Measurements from ENCODE around the gene SC5D. TPM values are rescaled to one million over a fixed set of nuclear protein-coding genes. Genes with fewer than 3 reads are reported as not detected.

SC5D gene
- total and polyA plus RNA-seq, 2 of the 4 experiments (the other 2 are of a cell fraction): 21.3 to 21.7 TPM

GRCh38 chr11:121246021-121246768 lies 46.4 kb upstream of the SC5D start (continued):
- TF ChIP-seq CEBPB (IDR thresholded peaks at IDR 0.05; ENCODE audit: low read depth, low read length): no peak

- H2AFZ ChIP-seq (replicated peaks; ENCODE audit: low read length, poor library complexity): no peak overlapping the region
- no peak overlapping the region for H3K18ac ChIP-seq (ENCODE audit: low read depth, low read length)
- no peak overlapping the region for H3K4me2 ChIP-seq (ENCODE audit: low read depth, low read length)
- H3K27me3 ChIP-seq (ENCODE audit: control insufficient read depth, insufficient read depth, low read length): no peaks in the 10 kb centered on the region; the same call in none of the 2 replicates
- intact Hi-C loops (cut with micrococcal nuclease) (loop anchor here (5.0 kb wide), 1 partner anchor 1261 kb away; no protein-coding TSS in a partner anchor), in situ Hi-C loops (cut with MboI; ENCODE audit: low sequenced_read_pairs) (no loop called here), dilution Hi-C loops (cut with HindIII; ENCODE audit: low sequenced_read_pairs, unreplicated experiment) (no loop called here)
- no peak overlapping the region for H2AK5ac ChIP-seq (ENCODE audit: low read depth, low read length)
- no peak overlapping the region for H4K8ac ChIP-seq (ENCODE audit: low read depth in 2 of 2, low read length in 2 of 2)
- no TSS peak for BruUV-seq (replicated peaks)
- no peak overlapping the region for H3K14ac ChIP-seq (replicated peaks; ENCODE audit: low read depth, low read length)
- H3K4me3 ChIP-seq (ENCODE audit: insufficient read depth, low read depth, low read length): no peak overlapping the region
- H2BK120ac ChIP-seq (ENCODE audit: low read depth, low read length): no peak overlapping the region
- H4K91ac ChIP-seq (ENCODE audit: insufficient read depth, low read depth, low read length): no peak overlapping the region
- H3K36me3 ChIP-seq (ENCODE audit: control insufficient read depth, insufficient read depth, low read length): no peaks in the 10 kb centered on the region
- no peaks in the 10 kb centered on the region for H4K20me1 ChIP-seq (ENCODE audit: insufficient read depth, low read length)
- H3K4me1 ChIP-seq (ENCODE audit: control insufficient read depth, insufficient read depth, low read length): no peaks in the 10 kb centered on the region; the same call in 1 of the 2 replicates
- ChIA-PET POLR2A (ENCODE audit: unreplicated experiment) (no interaction called here), CTCF (interaction anchor here (0.6 kb wide), 1 partner anchor 1259 kb away, joined by 3 read pairs; no protein-coding TSS in a partner anchor)
- DNase-seq (no peak), ATAC-seq (ENCODE audit: low read depth) (no peak)
- no peak overlapping the region for H2BK20ac ChIP-seq (ENCODE audit: low read depth, low read length)
- H3K23ac ChIP-seq (ENCODE audit: low read depth, low read length): no peak overlapping the region
- no peak overlapping the region for H2BK15ac ChIP-seq (ENCODE audit: low read depth, low read length)
- H2AK9ac ChIP-seq (replicated peaks; ENCODE audit: low read depth, low read length, poor library complexity): no peak overlapping the region
- H2BK5ac ChIP-seq (ENCODE audit: low read depth, low read length, poor library complexity, severe bottlenecking): no peak overlapping the region
- no peak overlapping the region for H3K56ac ChIP-seq (ENCODE audit: extremely low read depth, insufficient read depth, low read length)
- no peaks in the 10 kb centered on the region for H3K9me1 ChIP-seq (ENCODE audit: insufficient read depth, low read length)
- no peak overlapping the region for H4K5ac ChIP-seq (ENCODE audit: low read depth, low read length)
- WGBS, 2 experiments (ENCODE audit: extremely low coverage in 2 of 2, insufficient read length in 1 of 2): 67% methylated on average over 1 of the region's 3 CpGs; no CpG with 5 or more reads in 1 of the 2 experiments
- no peak overlapping the region for H3K27ac ChIP-seq (ENCODE audit: insufficient read depth, low read length)
- H3K9ac ChIP-seq (ENCODE audit: low read depth, low read length): no peak overlapping the region
- no peak overlapping the region for H3K4ac ChIP-seq (ENCODE audit: low read depth, low read length)
- no peaks in the 10 kb centered on the region for H3K79me1 ChIP-seq (ENCODE audit: low read depth in 1 of 2, low read length in 2 of 2)
- no peaks in the 10 kb centered on the region for H3K9me3 ChIP-seq (ENCODE audit: control insufficient read depth, insufficient read depth, low read length)
- no peak for TF ChIP-seq POLR2A (IDR thresholded peaks at IDR 0.05; ENCODE audit: low read depth, low read length)
- no peak for TF ChIP-seq MAZ (IDR thresholded peaks at IDR 0.05; ENCODE audit: borderline replicate concordance, low read depth, low read length)
- no peak for TF ChIP-seq RAD21 (IDR thresholded peaks at IDR 0.05; ENCODE audit: low read length)
- no peak for TF ChIP-seq CEBPB (IDR thresholded peaks at IDR 0.05; ENCODE audit: low read depth, low read length)
- no peak for TF ChIP-seq NFE2L2 (IDR thresholded peaks at IDR 0.05; ENCODE audit: low read depth, low read length)
- no peak for TF ChIP-seq USF2 (IDR thresholded peaks at IDR 0.05; ENCODE audit: low read depth, low read length)
- no peak for TF ChIP-seq CTCF (conservative IDR thresholded peaks at IDR 0.05; ENCODE audit: low read depth, low read length)
- TF ChIP-seq CHD1 (IDR thresholded peaks at IDR 0.05; ENCODE audit: low read depth, low read length): no peak
- no peak for TF ChIP-seq RCOR1 (IDR thresholded peaks at IDR 0.05; ENCODE audit: insufficient replicate concordance, low read length)
- TF ChIP-seq BHLHE40 (IDR thresholded peaks at IDR 0.05; ENCODE audit: low read depth, low read length): no peak
- no peak for TF ChIP-seq MAFK (IDR thresholded peaks at IDR 0.05; ENCODE audit: low read depth, low read length)
- TF ChIP-seq FOS (IDR thresholded peaks at IDR 0.05; ENCODE audit: low read depth, low read length): no peak
- no peak for TF ChIP-seq ELK1 (IDR thresholded peaks at IDR 0.05; ENCODE audit: borderline replicate concordance, low read depth, low read length)
- TF ChIP-seq SMC3 (IDR thresholded peaks at IDR 0.05; ENCODE audit: low read depth, low read length): no peak
Measured at GRCh38 chr11:121246769-121247035, 45.9 kb upstream of the SC5D start.
